MM.1S (cell line): ENCODE measurements around the gene IL26.

Experiments used
- DNase-seq: peaks from one replicate; pipeline ENCODE4 v3.0.0-alpha.2; 2015
- H2AFZ ChIP-seq: fragments of 300-600 bp; sonication (generic); 2 replicates; pipeline ENCODE4 v1.6.0; 2016; ENCODE audit warnings: antibody characterized with exemption, low read length
- H3F3A ChIP-seq: fragments of 300-600 bp; sonication (generic); 2 replicates; pipeline ENCODE4 v1.6.1; 2016; ENCODE audit warnings: mild to moderate bottlenecking, antibody characterized with exemption, low read length, moderate library complexity, mixed read lengths; ENCODE audit not compliant: insufficient read depth
- H3K27ac ChIP-seq: fragments of 300-600 bp; sonication (generic); 2 replicates; pipeline ENCODE4 v1.5.1; 2016; ENCODE audit warnings: mild to moderate bottlenecking, low read length
- H3K27me3 ChIP-seq: fragments of 300-600 bp; sonication (generic); replicated peaks from 2 replicates; pipeline ENCODE4 v1.6.0; 2016; ENCODE audit warnings: low read length; ENCODE audit not compliant: insufficient read depth
- H3K36me3 ChIP-seq: fragments of 300-600 bp; sonication (generic); replicated peaks from 2 replicates; pipeline ENCODE4 v1.6.1; 2016; ENCODE audit warnings: mild to moderate bottlenecking, low read length, mixed read lengths; ENCODE audit not compliant: insufficient read depth
- H3K4me1 ChIP-seq: fragments of 300-600 bp; sonication (generic); 2 replicates; pipeline ENCODE4 v1.6.1; 2016; ENCODE audit warnings: low read length, mixed read lengths
- H3K4me2 ChIP-seq: fragments of 300-600 bp; sonication (generic); 2 replicates; pipeline ENCODE4 v1.6.0; 2016; ENCODE audit warnings: low read depth, low read length
- H3K4me3 ChIP-seq: fragments of 300-600 bp; sonication (generic); 2 replicates; pipeline ENCODE4 v1.5.1; 2016; ENCODE audit warnings: low read length, mixed read lengths
- H3K79me2 ChIP-seq: fragments of 300-600 bp; sonication (generic); 2 replicates; pipeline ENCODE4 v1.6.1; 2016; ENCODE audit warnings: mixed run types, low read length, mixed read lengths
- H3K9ac ChIP-seq: fragments of 300-600 bp; sonication (generic); 2 replicates; pipeline ENCODE4 v1.6.1; 2016; ENCODE audit warnings: low read length, mixed read lengths
- H3K9me2 ChIP-seq: fragments of 300-600 bp; sonication (generic); replicated peaks from 2 replicates; pipeline ENCODE4 v1.6.1; 2016; ENCODE audit warnings: mild to moderate bottlenecking, low read length, mixed read lengths; ENCODE audit not compliant: insufficient read depth
- H3K9me3 ChIP-seq: fragments of 300-600 bp; sonication (generic); replicated peaks from 2 replicates; pipeline ENCODE4 v1.6.1; 2016; ENCODE audit warnings: mild to moderate bottlenecking, low read length, mixed read lengths; ENCODE audit not compliant: insufficient read depth
- H4K20me1 ChIP-seq: fragments of 300-600 bp; sonication (generic); 2 replicates; pipeline ENCODE4 v1.6.1; 2016; ENCODE audit warnings: mild to moderate bottlenecking, low read length, moderate library complexity, mixed read lengths; ENCODE audit not compliant: insufficient read depth
- CTCF ChIP-seq: fragments of 300-600 bp; sonication (generic); IDR thresholded peaks from 2 replicates; pipeline ENCODE4 v1.5.1; 2016; ENCODE audit warnings: antibody characterized with exemption, low read length, mixed read lengths
- EZH2 ChIP-seq: fragments of 300-600 bp; sonication (generic); optimal IDR thresholded peaks from 2 replicates; pipeline ENCODE3; 2017; ENCODE audit warnings: low read depth, mild to moderate bottlenecking, antibody characterized with exemption, low read length, mixed read lengths
- EZH2phosphoT487 ChIP-seq: fragments of 300-600 bp; sonication (generic); IDR thresholded peaks from 2 replicates; pipeline ENCODE4 v1.6.1; 2018; ENCODE audit warnings: antibody characterized with exemption, low read length

Gene IL26

GRCh38 chr12:68200854-68201253 lies 24.8 kb downstream of the IL26 start:
- H3K9me2 ChIP-seq, result no peaks in the 10 kb centered on the region
- no peaks in the 10 kb centered on the region for H3K79me2 ChIP-seq
- TF ChIP-seq EZH2phosphoT487 (no peak), EZH2 (no peak), CTCF (no peak)
- H3K9me3 ChIP-seq, result no peaks in the 10 kb centered on the region
- no peaks in the 10 kb centered on the region for H3K27me3 ChIP-seq
- no peak for DNase-seq
- no peaks in the 10 kb centered on the region for H3K36me3 ChIP-seq
- no peak overlapping the region for H3K9ac ChIP-seq
- no peak overlapping the region for H2AFZ ChIP-seq
- H4K20me1 ChIP-seq, result no peaks in the 10 kb centered on the region
- H3K4me3 ChIP-seq, result no peak overlapping the region
- no peak overlapping the region for H3K4me2 ChIP-seq
- no peaks in the 10 kb centered on the region for H3F3A ChIP-seq
- H3K4me1 ChIP-seq, result no peaks in the 10 kb centered on the region
- H3K27ac ChIP-seq, result no peak overlapping the region

- TF ChIP-seq EZH2 (no peak), CTCF (no peak), EZH2phosphoT487 (no peak)
- no peaks in the 10 kb centered on the region for H3K27me3 ChIP-seq
- H3K4me1 ChIP-seq, result no peaks in the 10 kb centered on the region
- H3K4me2 ChIP-seq, result no peak overlapping the region
- DNase-seq, result no peak
- H3K9ac ChIP-seq, result no peak overlapping the region
- H3K27ac ChIP-seq, result no peak overlapping the region
- no peaks in the 10 kb centered on the region for H3K9me2 ChIP-seq
- no peaks in the 10 kb centered on the region for H3K36me3 ChIP-seq
- no peaks in the 10 kb centered on the region for H3K9me3 ChIP-seq
- no peaks in the 10 kb centered on the region for H3K79me2 ChIP-seq
- H2AFZ ChIP-seq, result no peak overlapping the region
- H3K4me3 ChIP-seq, result no peak overlapping the region
- H4K20me1 ChIP-seq, result no peaks in the 10 kb centered on the region
- H3F3A ChIP-seq, result no peaks in the 10 kb centered on the region
Observed at GRCh38 chr12:68199127-68199526, 26.5 kb downstream of the IL26 start.

GRCh38 chr12:68198507-68199086 lies 27.0 kb downstream of the IL26 start:
- Histone ChIP-seq H3K4me1 (no peaks in the 10 kb centered on the region), H3K9me2 (no peaks in the 10 kb centered on the region), H3K27ac (no peak overlapping the region), H3K4me3 (no peak overlapping the region), H3F3A (no peaks in the 10 kb centered on the region), H2AFZ (no peak overlapping the region), H3K27me3 (no peaks in the 10 kb centered on the region), H4K20me1 (no peaks in the 10 kb centered on the region), H3K79me2 (no peaks in the 10 kb centered on the region), H3K36me3 (no peaks in the 10 kb centered on the region), H3K9me3 (no peaks in the 10 kb centered on the region), H3K4me2 (no peak overlapping the region), H3K9ac (no peak overlapping the region)
- DNase-seq, result no peak
- no peak for TF ChIP-seq EZH2phosphoT487
- TF ChIP-seq CTCF, result no peak
- TF ChIP-seq EZH2, result no peak
